Parathyroid adenoma (tissue), 2 donors: ENCODE results near the gene CDKN2A.

ENCODE experiments used
- H2AFZ ChIP-seq: fragments of 300-600 bp; sonication (generic); one replicate; pipeline ENCODE4 v1.7.0; 2017; ENCODE audit warnings: antibody characterized with exemption, mild to moderate bottlenecking
- H3K27ac ChIP-seq: fragments of 300-600 bp; sonication (generic); one replicate; pipeline ENCODE4 v1.7.0; 2017
- H3K27me3 ChIP-seq: fragments of 300-600 bp; sonication (generic); one replicate; pipeline ENCODE4 v1.7.0; 2017; ENCODE audit warnings: low read length; ENCODE audit not compliant: control insufficient read depth, insufficient read depth
- H3K36me3 ChIP-seq: fragments of 300-600 bp; sonication (generic); one replicate; pipeline ENCODE4 v1.7.0; 2017; ENCODE audit warnings: low read length; ENCODE audit not compliant: control insufficient read depth, insufficient read depth
- H3K4me1 ChIP-seq: fragments of 300-600 bp; sonication (generic); one replicate; pipeline ENCODE4 v1.7.0; 2017; ENCODE audit warnings: control low read depth
- H3K4me2 ChIP-seq: fragments of 300-600 bp; sonication (generic); one replicate; pipeline ENCODE4 v1.7.0; 2017; ENCODE audit warnings: low read length
- H3K4me3 ChIP-seq: fragments of 300-600 bp; sonication (generic); one replicate; pipeline ENCODE4 v1.7.0; 2017; ENCODE audit warnings: low read depth, low read length
- H3K79me2 ChIP-seq: fragments of 300-600 bp; sonication (generic); one replicate; pipeline ENCODE4 v1.7.0; 2017; ENCODE audit warnings: control low read depth
- H3K9ac ChIP-seq: fragments of 300-600 bp; sonication (generic); one replicate; pipeline ENCODE4 v1.7.0; 2017; ENCODE audit warnings: mild to moderate bottlenecking
- H3K9me3 ChIP-seq: fragments of 300-600 bp; sonication (generic); one replicate; pipeline ENCODE4 v1.7.0; 2017; ENCODE audit warnings: low read length; ENCODE audit not compliant: control insufficient read depth
- CTCF ChIP-seq: fragments of 300-600 bp; sonication (generic); IDR thresholded peaks from one replicate; pipeline ENCODE4 v1.7.0; 2017; ENCODE audit warnings: antibody characterized with exemption, mild to moderate bottlenecking
- donor health status: primary hyperparathyroidism.

Gene CDKN2A

DNA sequence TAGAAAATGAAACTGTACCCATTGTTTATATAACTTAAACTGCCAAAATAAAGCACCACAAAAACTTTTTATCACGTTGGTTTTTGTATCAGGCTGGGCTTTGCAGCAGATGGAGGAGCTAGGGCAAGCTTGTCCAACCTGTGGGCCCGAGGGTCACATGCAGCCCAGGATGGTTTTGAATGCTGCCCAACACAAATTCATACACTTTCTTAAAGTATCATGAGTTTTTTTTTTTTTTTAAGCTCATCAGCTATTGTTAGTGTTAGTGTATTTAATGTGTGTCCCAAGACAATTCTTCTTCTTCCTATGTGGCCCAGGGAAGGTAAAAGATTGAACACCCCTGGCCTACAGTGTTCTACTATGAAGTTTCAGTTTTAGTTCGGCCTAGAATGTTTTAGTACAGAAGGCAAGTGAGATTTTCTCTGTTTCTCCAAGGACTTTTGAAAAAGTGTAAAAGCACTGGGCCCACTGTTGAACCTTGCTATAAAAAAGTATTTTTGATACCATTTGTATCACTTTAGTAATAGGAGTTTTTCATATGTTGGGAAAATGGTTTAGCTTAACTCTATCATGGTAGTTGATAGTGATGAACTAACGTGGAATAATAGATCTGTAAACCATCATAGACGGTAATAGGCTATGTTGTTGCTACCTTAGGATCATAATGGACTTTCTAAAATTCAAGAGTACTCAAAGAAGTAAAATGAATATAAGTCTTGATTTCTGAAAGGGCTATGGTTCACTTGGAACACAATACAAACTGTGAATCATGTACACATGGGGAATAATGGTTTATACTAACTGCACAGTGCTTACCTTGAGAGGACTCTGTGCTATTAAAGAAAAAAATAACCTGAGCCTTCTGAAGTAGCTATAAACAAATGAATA, 2.9 kb downstream of the CDKN2A start:
- H3K27me3 ChIP-seq: peaks cover 12% of the 10 kb centered on the region
- H2AFZ ChIP-seq: no peak overlapping the region
- H3K79me2 ChIP-seq: no peaks in the 10 kb centered on the region

DNA sequence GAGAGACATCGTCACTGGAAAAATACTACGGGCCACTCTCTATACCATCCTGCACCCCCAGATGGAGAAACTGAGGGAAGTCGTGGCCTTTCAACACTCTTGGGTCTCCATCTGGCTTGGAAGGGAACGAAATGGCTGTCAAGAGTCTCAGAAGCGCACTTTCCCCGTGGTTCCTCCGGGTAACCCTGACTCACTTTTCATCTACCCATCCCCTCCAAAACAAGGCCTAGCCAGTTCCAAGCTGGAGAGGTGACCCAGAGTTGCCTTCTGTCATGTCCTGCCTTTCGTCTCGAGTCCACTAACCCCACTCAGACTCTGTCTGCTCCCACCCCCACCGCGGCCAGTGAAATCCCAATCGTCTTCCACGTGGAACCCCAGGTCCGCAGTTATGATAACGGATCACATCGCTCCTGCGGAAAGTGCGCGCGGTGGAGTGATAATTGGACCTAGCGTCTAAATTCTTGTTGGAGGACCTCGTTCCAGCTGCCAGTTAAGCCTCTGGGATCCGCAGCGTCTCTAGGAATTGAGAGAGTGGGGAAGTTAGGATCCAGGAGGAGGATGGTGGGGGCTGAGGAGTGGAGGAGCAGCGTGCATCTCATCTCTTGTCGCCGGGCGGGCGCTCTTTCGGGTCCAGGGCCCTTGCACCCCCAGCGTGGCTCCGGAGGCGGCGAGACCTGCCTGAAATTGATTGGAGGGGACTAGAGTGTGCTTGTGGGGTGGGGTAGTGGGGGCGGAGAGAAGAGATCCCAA, 4.6 kb downstream of the CDKN2A start:
- H3K4me1 ChIP-seq: no peaks in the 10 kb centered on the region
- no peaks in the 10 kb centered on the region for H3K9me3 ChIP-seq
- H3K4me3 ChIP-seq: no peak overlapping the region
- no peaks in the 10 kb centered on the region for H3K79me2 ChIP-seq
- no peak overlapping the region for H3K27ac ChIP-seq
- H3K27me3 ChIP-seq: peaks cover 12% of the 10 kb centered on the region
- H3K36me3 ChIP-seq: no peaks in the 10 kb centered on the region
- H2AFZ ChIP-seq: no peak overlapping the region
- H3K9ac ChIP-seq: no peak overlapping the region
- TF ChIP-seq CTCF: no peak
- no peak overlapping the region for H3K4me2 ChIP-seq

More for the DNA sequence above, 2.9 kb downstream of the CDKN2A start:
- Histone ChIP-seq H3K27ac (no peak overlapping the region), H3K4me1 (no peaks in the 10 kb centered on the region), H3K9me3 (no peaks in the 10 kb centered on the region), H3K4me2 (no peak overlapping the region), H3K9ac (no peak overlapping the region), H3K4me3 (no peak overlapping the region), H3K36me3 (no peaks in the 10 kb centered on the region)
- no peak for TF ChIP-seq CTCF

- no peaks in the 10 kb centered on the region for H3K79me2 ChIP-seq
- no peak overlapping the region for H3K27ac ChIP-seq
- no peaks in the 10 kb centered on the region for H3K9me3 ChIP-seq
- H2AFZ ChIP-seq: no peak overlapping the region
- H3K4me1 ChIP-seq: no peaks in the 10 kb centered on the region
- H3K4me2 ChIP-seq: no peak overlapping the region
- H3K4me3 ChIP-seq: no peak overlapping the region
- H3K27me3 ChIP-seq: peaks cover 12% of the 10 kb centered on the region
- H3K9ac ChIP-seq: no peak overlapping the region
- no peak for TF ChIP-seq CTCF
- H3K36me3 ChIP-seq: no peaks in the 10 kb centered on the region
Observed at GRCh38 chr9:21988056-21988990, 5.9 kb downstream of the CDKN2A start.

DNA sequence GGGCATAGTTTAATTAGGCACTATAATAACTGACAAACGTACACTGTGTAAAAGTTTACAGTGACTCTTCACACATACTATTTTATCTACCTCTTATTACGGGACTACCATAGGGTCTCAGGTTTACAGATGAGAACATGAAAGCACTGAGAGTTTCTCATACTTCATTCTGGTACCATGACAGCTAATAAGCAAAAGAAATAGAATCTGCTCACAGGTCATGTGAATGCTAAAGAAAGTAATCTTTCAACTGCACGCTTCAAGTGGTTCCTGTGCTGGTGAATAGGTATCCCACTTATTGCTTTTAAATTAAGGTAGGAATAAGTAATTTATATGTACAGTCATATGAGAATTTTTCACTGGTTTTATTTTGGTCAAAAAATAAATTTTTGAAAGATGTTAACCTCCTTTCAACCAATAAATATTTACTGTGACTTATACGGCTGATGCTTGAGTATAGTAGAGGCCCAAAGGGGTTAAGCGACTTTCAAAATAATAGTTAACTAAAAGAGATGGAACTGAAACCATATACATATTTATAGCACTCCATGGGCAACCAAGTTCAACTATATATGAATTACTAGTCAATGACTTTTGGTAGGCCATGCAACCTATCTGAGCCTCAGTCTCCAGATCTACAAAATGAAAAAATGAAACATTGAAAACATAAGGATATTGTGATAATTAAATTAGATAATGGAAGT, 8.1 kb downstream of the CDKN2A start:
- Histone ChIP-seq H2AFZ (no peak overlapping the region), H3K79me2 (no peaks in the 10 kb centered on the region), H3K9ac (no peak overlapping the region), H3K4me1 (no peaks in the 10 kb centered on the region), H3K36me3 (no peaks in the 10 kb centered on the region), H3K4me3 (no peak overlapping the region), H3K27ac (no peak overlapping the region), H3K27me3 (peaks cover 12% of the 10 kb centered on the region), H3K4me2 (no peak overlapping the region), H3K9me3 (no peaks in the 10 kb centered on the region)
- no peak for TF ChIP-seq CTCF
